IMR-90 (cell line): Measurements from ENCODE around the gene DEFB124. TPM values are rescaled to one million over a fixed set of nuclear protein-coding genes. Genes with fewer than 3 reads are reported as not detected.

Experiments used
- ATAC-seq: fragments of 200-7000 bp; cut with Tn5 transposase; 2 replicates; pipeline ENCODE4 v1.9.1; 2020; ENCODE audit warnings: low read depth, mild to moderate bottlenecking, moderate library complexity
- BruUV-seq: library from RNA; stranded (reverse); fragments of 400-500 nt; replicated peaks from 2 replicates; lab custom pipeline; 2021; lab: Mats Ljungman, UMichigan
- CTCF ChIA-PET: fragments of 300-600 bp; formaldehyde crosslinking; extraction: SDS; loops from one replicate; lab custom pipeline; 2021; ENCODE audit warnings: antibody characterized with exemption; lab: Yijun Ruan, JAX
- POLR2A ChIA-PET: fragments of 300-600 bp; sonication (Branson Sonifier 250); formaldehyde crosslinking; loops from one replicate; lab custom pipeline; 2022; ENCODE audit warnings: antibody characterized with exemption; ENCODE audit not compliant: unreplicated experiment; lab: Charles Lee
- DNase-seq: peaks from one replicate; pipeline ENCODE4 v3.0.0; 2013
- H2AFZ ChIP-seq: replicated peaks from 2 replicates; pipeline ENCODE3; 2013; ENCODE audit warnings: low read length, mild to moderate bottlenecking; ENCODE audit not compliant: poor library complexity
- H2AK5ac ChIP-seq: 2 replicates; pipeline ENCODE4 v1.6.1; 2013; ENCODE audit warnings: low read depth, low read length, inconsistent platforms
- H2AK9ac ChIP-seq: replicated peaks from 2 replicates; pipeline ENCODE3; 2013; ENCODE audit warnings: mild to moderate bottlenecking, low read depth, low read length, moderate library complexity; ENCODE audit not compliant: poor library complexity
- H2BK120ac ChIP-seq: 2 replicates; pipeline ENCODE4 v1.6.1; 2013; ENCODE audit warnings: low read depth, low read length, inconsistent platforms
- H2BK15ac ChIP-seq: 3 replicates; pipeline ENCODE4 v1.6.1; 2013; ENCODE audit warnings: low read depth, low read length, inconsistent platforms
- H2BK20ac ChIP-seq: 2 replicates; pipeline ENCODE4 v1.6.1; 2013; ENCODE audit warnings: low read depth, mild to moderate bottlenecking, inconsistent platforms, low read length, moderate library complexity
- H2BK5ac ChIP-seq: 2 replicates; pipeline ENCODE4 v1.6.1; 2013; ENCODE audit warnings: mild to moderate bottlenecking, low read depth, low read length, inconsistent platforms; ENCODE audit not compliant: poor library complexity, severe bottlenecking
- H3K14ac ChIP-seq: replicated peaks from 2 replicates; pipeline ENCODE4 v1.6.1; 2013; ENCODE audit warnings: low read depth, low read length, inconsistent platforms
- H3K18ac ChIP-seq: 2 replicates; pipeline ENCODE4 v1.6.1; 2013; ENCODE audit warnings: low read depth, low read length, control low read depth
- H3K23ac ChIP-seq: 2 replicates; pipeline ENCODE4 v1.6.1; 2013; ENCODE audit warnings: low read depth, low read length, inconsistent platforms
- H3K27ac ChIP-seq: 2 replicates; pipeline ENCODE4 v1.5.1; 2013; ENCODE audit warnings: mild to moderate bottlenecking, control low read depth, low read length; ENCODE audit not compliant: insufficient read depth
- H3K27me3 ChIP-seq: 2 replicates; pipeline ENCODE4 v1.6.1; 2013; ENCODE audit warnings: low read length; ENCODE audit not compliant: control insufficient read depth, insufficient read depth
- H3K36me3 ChIP-seq: 2 replicates; pipeline ENCODE4 v1.6.1; 2013; ENCODE audit warnings: low read length, mixed read lengths; ENCODE audit not compliant: control insufficient read depth, insufficient read depth
- H3K4ac ChIP-seq: 2 replicates; pipeline ENCODE4 v1.6.1; 2013; ENCODE audit warnings: low read depth, low read length, inconsistent platforms
- H3K4me1 ChIP-seq: 2 replicates; pipeline ENCODE4 v1.6.1; 2013; ENCODE audit warnings: low read length, mixed read lengths; ENCODE audit not compliant: control insufficient read depth, insufficient read depth
- H3K4me2 ChIP-seq: 2 replicates; pipeline ENCODE4 v1.6.1; 2013; ENCODE audit warnings: low read depth, mild to moderate bottlenecking, control low read depth, low read length, moderate library complexity
- H3K4me3 ChIP-seq: 2 replicates; pipeline ENCODE4 v1.5.1; 2013; ENCODE audit warnings: low read depth, mild to moderate bottlenecking, control low read depth, low read length, moderate library complexity; ENCODE audit not compliant: insufficient read depth
- H3K56ac ChIP-seq: 2 replicates; pipeline ENCODE4 v1.6.1; 2013; ENCODE audit warnings: low read length, inconsistent platforms; ENCODE audit not compliant: insufficient read depth; ENCODE audit errors: extremely low read depth
- H3K79me1 ChIP-seq, 2 experiments: 2 replicates each; pipeline ENCODE4 v1.6.1; 2013; ENCODE audit warnings: low read length in 2 of 2, inconsistent platforms in 1 of 2, low read depth in 1 of 2
- H3K9ac ChIP-seq: 2 replicates; pipeline ENCODE4 v1.6.1; 2013; ENCODE audit warnings: low read depth, low read length, control low read depth
- H3K9me1 ChIP-seq: 2 replicates; pipeline ENCODE4 v1.6.1; 2013; ENCODE audit warnings: low read length, inconsistent platforms; ENCODE audit not compliant: insufficient read depth
- H3K9me3 ChIP-seq: 2 replicates; pipeline ENCODE4 v1.6.1; 2013; ENCODE audit warnings: low read length; ENCODE audit not compliant: control insufficient read depth, insufficient read depth
- H4K20me1 ChIP-seq: 2 replicates; pipeline ENCODE4 v1.6.1; 2013; ENCODE audit warnings: low read length, inconsistent platforms; ENCODE audit not compliant: insufficient read depth
- H4K5ac ChIP-seq: 2 replicates; pipeline ENCODE4 v1.6.1; 2013; ENCODE audit warnings: mild to moderate bottlenecking, low read depth, low read length, control low read depth
- H4K8ac ChIP-seq, 2 experiments: 2 replicates each; pipeline ENCODE4 v1.6.1; 2013; ENCODE audit warnings: low read depth in 2 of 2, low read length in 2 of 2, control low read depth in 1 of 2, inconsistent platforms in 1 of 2
- H4K91ac ChIP-seq: 2 replicates; pipeline ENCODE4 v1.6.1; 2013; ENCODE audit warnings: low read depth, low read length, inconsistent platforms; ENCODE audit not compliant: insufficient read depth
- BHLHE40 ChIP-seq: fragments of 150-350 bp; IDR thresholded peaks from 2 replicates; pipeline ENCODE4 v1.6.1; 2016; ENCODE audit warnings: mild to moderate bottlenecking, low read depth, low read length
- CEBPB ChIP-seq: IDR thresholded peaks from 2 replicates; pipeline ENCODE4 v1.6.1; 2012; ENCODE audit warnings: low read depth, low read length, improper control_type of control experiment
- CTCF ChIP-seq: conservative IDR thresholded peaks from 2 replicates; pipeline ENCODE4 v1.5.1; 2012; ENCODE audit warnings: mild to moderate bottlenecking, low read depth, low read length, improper control_type of control experiment
- FOS ChIP-seq: fragments of 150-350 bp; IDR thresholded peaks from 2 replicates; pipeline ENCODE4 v1.6.1; 2016; ENCODE audit warnings: low read depth, low read length
- MAFK ChIP-seq: IDR thresholded peaks from 2 replicates; pipeline ENCODE4 v1.6.1; 2012; ENCODE audit warnings: low read depth, low read length, improper control_type of control experiment
- MXI1 ChIP-seq: IDR thresholded peaks from 2 replicates; pipeline ENCODE4 v1.6.1; 2012; ENCODE audit warnings: low read depth, mild to moderate bottlenecking, low read length, moderate library complexity, borderline replicate concordance
- NFE2L2 ChIP-seq: fragments of 150-350 bp; IDR thresholded peaks from 2 replicates; pipeline ENCODE4 v1.6.1; 2016; ENCODE audit warnings: low read depth, mild to moderate bottlenecking, low read length
- POLR2A ChIP-seq: IDR thresholded peaks from 2 replicates; pipeline ENCODE4 v1.6.1; 2012; ENCODE audit warnings: mild to moderate bottlenecking, low read depth, low read length
- RCOR1 ChIP-seq: IDR thresholded peaks from 2 replicates; pipeline ENCODE4 v1.6.1; 2012; ENCODE audit warnings: mild to moderate bottlenecking, low read length, improper control_type of control experiment; ENCODE audit not compliant: insufficient replicate concordance
- WGBS, 2 experiments: methylation state at CpG; one replicate each; pipeline versions ENCODE4 v1.1.5 to v1.1.7; 2013; ENCODE audit warnings: missing lambda C conversion rate in 2 of 2; ENCODE audit not compliant: insufficient read length in 1 of 2; ENCODE audit errors: extremely low coverage in 2 of 2; 5-methylcytosine and 5-hydroxymethylcytosine counted together
- dilution Hi-C: fragments of 300-500 bp; cut with HindIII; formaldehyde crosslinking; loops from one replicate; pipeline ENCODE4 v1.14.3; 2018; ENCODE audit warnings: low sequenced_read_pairs; ENCODE audit not compliant: unreplicated experiment
- in situ Hi-C: fragments of 300-500 bp; cut with MboI; formaldehyde crosslinking; loops from 3 replicates; pipeline ENCODE4 v1.14.3; 2019; ENCODE audit warnings: low sequenced_read_pairs, inconsistent platforms, mixed read lengths
- intact Hi-C: fragments of 100-400 bp; cut with micrococcal nuclease; formaldehyde crosslinking; loops from 2 replicates; pipeline ENCODE4 v1.10.0; 2022
- polyA plus RNA-seq, 3 experiments: library from polyadenylated mRNA; depleted of rRNA; stranded (reverse); fragments of >200 nt; gene quantifications; 2 replicates each; pipeline ENCODE4 v1.2.3, GENCODE V29; 2012; ENCODE audit warnings: low replicate concordance in 1 of 3
- total RNA-seq: library from RNA; depleted of rRNA; stranded (reverse); fragments of >200 nt; gene quantifications from 2 replicates; pipeline ENCODE4 v1.2.3, GENCODE V29; 2012

The DEFB124 gene
- total and polyA plus RNA-seq, 2 of the 4 experiments (the other 2 are of a cell fraction), result not detected

GRCh38 chr20:31515775-31516107 lies 40.8 kb upstream of the DEFB124 start:
- in situ Hi-C loops, result no loop called here
- no peak overlapping the region for H2AFZ ChIP-seq
- H3K4me1 ChIP-seq, result peaks cover 19% of the 10 kb centered on the region
- peak overlapping the region; percentile 96; the same call in 1 of the 2 replicates for H3K14ac ChIP-seq
- BruUV-seq, result no TSS peak
- H3K9me3 ChIP-seq, result no peaks in the 10 kb centered on the region
- H3K27ac ChIP-seq, result no peak overlapping the region
- no peak for DNase-seq
- peak overlapping the region; percentile 84 for H3K4me3 ChIP-seq
- peak overlapping the region; percentile 3 for H2BK5ac ChIP-seq
- H3K18ac ChIP-seq, result no peak overlapping the region
- intact Hi-C loops, result no loop called here
- H2BK120ac ChIP-seq, result no peak overlapping the region
- H2AK9ac ChIP-seq, result no peak overlapping the region
- 0 out of 2 replicates have a peak overlapping the region, but pooled peaks have one; percentile 93 for H3K4ac ChIP-seq
- ATAC-seq, result no peak
- peak overlapping the region; percentile 94; the same call in 1 of the 2 replicates for H3K23ac ChIP-seq
- no peaks in the 10 kb centered on the region for H3K27me3 ChIP-seq
- peaks cover 10% of the 10 kb centered on the region for H3K36me3 ChIP-seq
- no peak overlapping the region for H4K91ac ChIP-seq
- H4K5ac ChIP-seq, result no peak overlapping the region
- H2BK20ac ChIP-seq, result no peak overlapping the region
- peak overlapping the region; percentile 90; the same call in 1 of the 2 replicates for H3K9ac ChIP-seq
- dilution Hi-C loops, result no loop called here
- TF ChIP-seq NFE2L2, result no peak
- TF ChIP-seq CTCF, result no peak
- no peak for TF ChIP-seq MXI1
- no peak for TF ChIP-seq BHLHE40
- no peak for TF ChIP-seq CEBPB
- no peak for TF ChIP-seq POLR2A
- no peak for TF ChIP-seq FOS
- TF ChIP-seq RCOR1, result no peak
- TF ChIP-seq MAFK, result no peak
- no peak overlapping the region for H4K8ac ChIP-seq
- H3K4me2 ChIP-seq, result peak overlapping the region; percentile 97
- H3K9me1 ChIP-seq, result peaks cover 28% of the 10 kb centered on the region
- 75% methylated on average over 1 of the region's 3 CpGs; no CpG with 5 or more reads in 1 of the 2 experiments for WGBS, 2 experiments
- H4K20me1 ChIP-seq, result peaks cover 47% of the 10 kb centered on the region
- H3K79me1 ChIP-seq, result peaks cover 15 to 56% of the 10 kb centered on the region in 2 experiments
- peak overlapping the region; percentile 47; the same call in 1 of the 2 replicates for H2AK5ac ChIP-seq
- no peak overlapping the region for H2BK15ac ChIP-seq
- no peak overlapping the region; the same call in 1 of the 2 replicates for H3K56ac ChIP-seq
- ChIA-PET POLR2A (no interaction called here), CTCF (interaction anchor here (0.9 kb wide), 1 partner anchor 181 kb away, joined by 3 read pairs; no protein-coding TSS in a partner anchor)
